ENCODE measurements around the gene ITPR2.

Gene ITPR2

GRCh38 chr12:26297396-26298070 is 535.5 kb downstream of the ITPR2 start:
- Histone ChIP-seq H3K36me3 (ENCODE audit: insufficient read depth, low read length) (no peaks in the 10 kb centered on the region), H3K4me2 (ENCODE audit: low read depth, low read length, poor library complexity, severe bottlenecking) (no peak overlapping the region), H4K20me1 (ENCODE audit: insufficient read depth, low read length, poor library complexity, severe bottlenecking) (no peaks in the 10 kb centered on the region), H3F3A (ENCODE audit: low read depth) (no peaks in the 10 kb centered on the region), H3K4me1 (ENCODE audit: insufficient read depth, low read length, poor library complexity, severe bottlenecking) (peaks cover 5% of the 10 kb centered on the region), H3K79me2 (ENCODE audit: insufficient read depth, low read length) (no peaks in the 10 kb centered on the region), H3K27me3 (ENCODE audit: insufficient read depth, low read length, poor library complexity, severe bottlenecking) (no peaks in the 10 kb centered on the region), H3K9ac (ENCODE audit: low read depth, low read length, poor library complexity, severe bottlenecking) (no peak overlapping the region), H3K9me2 (replicated peaks; ENCODE audit: low read depth, low read length) (no peaks in the 10 kb centered on the region), H2AFZ (ENCODE audit: low read length) (no peak overlapping the region), H3K4me3 (ENCODE audit: low read length, poor library complexity, severe bottlenecking) (no peak overlapping the region), H3K9me3 (ENCODE audit: insufficient read depth, low read depth, low read length) (no peaks in the 10 kb centered on the region)
- TF ChIP-seq EZH2phosphoT487 (IDR thresholded peaks at IDR 0.05; ENCODE audit: borderline replicate concordance) (no peak), CTCF (conservative IDR thresholded peaks at IDR 0.05; ENCODE audit: low read length) (no peak)

- Histone ChIP-seq H3K4me1 (ENCODE audit: insufficient read depth, low read length, poor library complexity, severe bottlenecking) (peaks cover 5% of the 10 kb centered on the region), H3K9ac (ENCODE audit: low read depth, low read length, poor library complexity, severe bottlenecking) (no peak overlapping the region), H3K4me2 (ENCODE audit: low read depth, low read length, poor library complexity, severe bottlenecking) (no peak overlapping the region), H3K9me3 (ENCODE audit: insufficient read depth, low read depth, low read length) (no peaks in the 10 kb centered on the region), H3K79me2 (ENCODE audit: insufficient read depth, low read length) (no peaks in the 10 kb centered on the region), H3F3A (ENCODE audit: low read depth) (no peaks in the 10 kb centered on the region), H3K4me3 (ENCODE audit: low read length, poor library complexity, severe bottlenecking) (no peak overlapping the region), H3K9me2 (replicated peaks; ENCODE audit: low read depth, low read length) (no peaks in the 10 kb centered on the region), H4K20me1 (ENCODE audit: insufficient read depth, low read length, poor library complexity, severe bottlenecking) (no peaks in the 10 kb centered on the region), H2AFZ (ENCODE audit: low read length) (no peak overlapping the region), H3K27me3 (ENCODE audit: insufficient read depth, low read length, poor library complexity, severe bottlenecking) (no peaks in the 10 kb centered on the region), H3K36me3 (ENCODE audit: insufficient read depth, low read length) (no peaks in the 10 kb centered on the region)
- no peak for TF ChIP-seq EZH2phosphoT487 (IDR thresholded peaks at IDR 0.05; ENCODE audit: borderline replicate concordance)
These were observed 538.0 kb downstream of the ITPR2 start for GRCh38 chr12:26295001-26295400.

- peaks cover under 1% of the 10 kb centered on the region for H3K4me1 ChIP-seq (ENCODE audit: insufficient read depth, low read length, poor library complexity, severe bottlenecking)
- no peaks in the 10 kb centered on the region for H4K20me1 ChIP-seq (ENCODE audit: insufficient read depth, low read length, poor library complexity, severe bottlenecking)
- H3K27me3 ChIP-seq (ENCODE audit: insufficient read depth, low read length, poor library complexity, severe bottlenecking): no peaks in the 10 kb centered on the region
- no peak overlapping the region for H3K4me3 ChIP-seq (ENCODE audit: low read length, poor library complexity, severe bottlenecking)
- H3K9ac ChIP-seq (ENCODE audit: low read depth, low read length, poor library complexity, severe bottlenecking): no peak overlapping the region
- H3K79me2 ChIP-seq (ENCODE audit: insufficient read depth, low read length): no peaks in the 10 kb centered on the region
- no peaks in the 10 kb centered on the region for H3K9me3 ChIP-seq (ENCODE audit: insufficient read depth, low read depth, low read length)
- H3K4me2 ChIP-seq (ENCODE audit: low read depth, low read length, poor library complexity, severe bottlenecking): no peak overlapping the region
- no peaks in the 10 kb centered on the region for H3K36me3 ChIP-seq (ENCODE audit: insufficient read depth, low read length)
- no peaks in the 10 kb centered on the region for H3F3A ChIP-seq (ENCODE audit: low read depth)
- no peak for TF ChIP-seq CTCF (conservative IDR thresholded peaks at IDR 0.05; ENCODE audit: low read length)
- no peak for TF ChIP-seq EZH2phosphoT487 (IDR thresholded peaks at IDR 0.05; ENCODE audit: borderline replicate concordance)
- no peaks in the 10 kb centered on the region for H3K9me2 ChIP-seq (replicated peaks; ENCODE audit: low read depth, low read length)
- H2AFZ ChIP-seq (ENCODE audit: low read length): no peak overlapping the region
These were observed 539.4 kb downstream of the ITPR2 start for GRCh38 chr12:26293612-26294011.

GRCh38 chr12:26292596-26292995 is 540.4 kb downstream of the ITPR2 start:
- H3K4me3 ChIP-seq (ENCODE audit: low read length, poor library complexity, severe bottlenecking): no peak overlapping the region

More at GRCh38 chr12:26292596-26292995, 540.4 kb downstream of the ITPR2 start:
- Histone ChIP-seq H3K79me2 (ENCODE audit: insufficient read depth, low read length) (no peaks in the 10 kb centered on the region), H3K36me3 (ENCODE audit: insufficient read depth, low read length) (no peaks in the 10 kb centered on the region), H2AFZ (ENCODE audit: low read length) (no peak overlapping the region), H3K4me1 (ENCODE audit: insufficient read depth, low read length, poor library complexity, severe bottlenecking) (no peaks in the 10 kb centered on the region), H3K4me2 (ENCODE audit: low read depth, low read length, poor library complexity, severe bottlenecking) (no peak overlapping the region), H4K20me1 (ENCODE audit: insufficient read depth, low read length, poor library complexity, severe bottlenecking) (no peaks in the 10 kb centered on the region), H3F3A (ENCODE audit: low read depth) (no peaks in the 10 kb centered on the region), H3K9me2 (replicated peaks; ENCODE audit: low read depth, low read length) (no peaks in the 10 kb centered on the region), H3K27me3 (ENCODE audit: insufficient read depth, low read length, poor library complexity, severe bottlenecking) (no peaks in the 10 kb centered on the region), H3K9ac (ENCODE audit: low read depth, low read length, poor library complexity, severe bottlenecking) (no peak overlapping the region), H3K9me3 (ENCODE audit: insufficient read depth, low read depth, low read length) (no peaks in the 10 kb centered on the region)
- TF ChIP-seq CTCF (conservative IDR thresholded peaks at IDR 0.05; ENCODE audit: low read length) (no peak), EZH2phosphoT487 (IDR thresholded peaks at IDR 0.05; ENCODE audit: borderline replicate concordance) (no peak)

Measured in Loucy (cell line).